HepG2 (cell line): Measurements from ENCODE around the gene PLXND1. TPM values are rescaled to one million over a fixed set of nuclear protein-coding genes. Genes with fewer than 3 reads are reported as not detected.

ENCODE experiments used
- ESRRA ChIP-seq: sonication (generic); formaldehyde crosslinking; IDR thresholded peaks from 2 replicates; pipeline ENCODE4 v1.5.1; 2020; ENCODE audit warnings: mild to moderate bottlenecking, low read depth, missing genetic modification reagents
- FOXO1 ChIP-seq: sonication (generic); formaldehyde crosslinking; IDR thresholded peaks from 2 replicates; pipeline ENCODE4 v1.4.0; 2020; ENCODE audit warnings: missing genetic modification reagents
- HOXA5 ChIP-seq: sonication (generic); formaldehyde crosslinking; IDR thresholded peaks from 2 replicates; pipeline ENCODE4 v1.4.0; 2020; ENCODE audit warnings: missing genetic modification reagents
- KLF13 ChIP-seq: sonication (generic); formaldehyde crosslinking; IDR thresholded peaks from 2 replicates; pipeline ENCODE4 v1.4.0; 2020; ENCODE audit warnings: mild to moderate bottlenecking, missing genetic modification reagents
- KLF16 ChIP-seq, 2 experiments: sonication (generic) in 1 of 2; formaldehyde crosslinking in 1 of 2; IDR thresholded peaks; 2 replicates each; pipeline versions ENCODE4 v1.6.1 to v1.8.0; 2016 to 2023; ENCODE audit warnings: missing genetic modification reagents in 2 of 2, missing compliant biosample characterization in 1 of 2
- NR1H2 ChIP-seq: sonication (generic); formaldehyde crosslinking; IDR thresholded peaks from 2 replicates; pipeline ENCODE4 v1.8.1; 2022; ENCODE audit warnings: low read depth, missing genetic modification reagents, borderline replicate concordance
- PAWR ChIP-seq: sonication (generic); formaldehyde crosslinking; IDR thresholded peaks from 2 replicates; pipeline ENCODE4 v1.4.0; 2020; ENCODE audit warnings: missing genetic modification reagents, mild to moderate bottlenecking, borderline replicate concordance
- PHF8 ChIP-seq: sonication (generic); formaldehyde crosslinking; IDR thresholded peaks from 2 replicates; pipeline ENCODE4 v1.5.0; 2020; ENCODE audit warnings: missing genetic modification reagents
- RBM39 ChIP-seq: fragments of 200-400 bp; formaldehyde crosslinking; IDR thresholded peaks from one replicate; pipeline ENCODE4 v1.6.1; 2018; ENCODE audit warnings: antibody characterized with exemption, mild to moderate bottlenecking, low read depth, low read length; ENCODE audit not compliant: poor library complexity, severe bottlenecking
- SP1 ChIP-seq, 2 experiments: fragments of 450-650 bp in 1 of 2; sonication (generic) in 1 of 2; formaldehyde crosslinking in 1 of 2; IDR thresholded peaks; 2 replicates each; pipeline versions ENCODE4 v1.4.0 to v1.6.1; 2016 to 2020; ENCODE audit warnings: missing genetic modification reagents in 1 of 2
- TFDP1 ChIP-seq: IDR thresholded peaks from 2 replicates; pipeline ENCODE4 v1.6.1; 2016; ENCODE audit warnings: missing compliant biosample characterization, missing genetic modification reagents, borderline replicate concordance
- TFDP2 ChIP-seq: sonication (generic); formaldehyde crosslinking; IDR thresholded peaks from 2 replicates; pipeline ENCODE4 v1.4.0; 2020; ENCODE audit warnings: missing genetic modification reagents
- TP53 ChIP-seq: sonication (generic); formaldehyde crosslinking; conservative IDR thresholded peaks from 2 replicates; pipeline ENCODE4 v1.4.0; 2020; ENCODE audit warnings: missing genetic modification reagents
- ZBTB7B ChIP-seq: sonication (generic); formaldehyde crosslinking; IDR thresholded peaks from 2 replicates; pipeline ENCODE4 v1.4.0; 2020; ENCODE audit warnings: missing genetic modification reagents
- ZC3H13 ChIP-seq: sonication (generic); formaldehyde crosslinking; IDR thresholded peaks from 2 replicates; pipeline ENCODE4 v1.8.1; 2023; ENCODE audit warnings: mild to moderate bottlenecking, missing genetic modification reagents, moderate library complexity
- ZFAT ChIP-seq: sonication (generic); formaldehyde crosslinking; conservative IDR thresholded peaks from 2 replicates; pipeline ENCODE4 v1.8.1; 2023; ENCODE audit warnings: missing genetic modification reagents, inconsistent platforms
- ZFP36L2 ChIP-seq: sonication (generic); formaldehyde crosslinking; IDR thresholded peaks from 2 replicates; pipeline ENCODE4 v1.4.0; 2020; ENCODE audit warnings: missing genetic modification reagents
- ZNF24 ChIP-seq: fragments of 450-650 bp; IDR thresholded peaks from 2 replicates; pipeline ENCODE4 v1.6.1; 2017; ENCODE audit warnings: antibody characterized with exemption, mild to moderate bottlenecking
- ZNF335 ChIP-seq: sonication (generic); formaldehyde crosslinking; IDR thresholded peaks from 2 replicates; pipeline ENCODE4 v1.4.0; 2020; ENCODE audit warnings: missing genetic modification reagents
- polyA plus RNA-seq, 8 experiments: library from polyadenylated mRNA; depleted of rRNA in 3 of 8; stranded (reverse) in 7 of 8; unstranded in 1 of 8; fragments of >200 nt; fragmentation: Illumina TruSeq in 4 of 8; extraction: Trizol in 4 of 8; gene quantifications; 2 replicates each; pipeline versions ENCODE4 v1.2.1 to v1.2.3, GENCODE V29; 2011 to 2016; ENCODE audit warnings: low read depth in 4 of 8, missing spikeins in 1 of 8, mixed read lengths in 1 of 8; ENCODE audit not compliant: insufficient read depth in 1 of 8
- total RNA-seq, 5 experiments: library from RNA; depleted of rRNA; stranded (reverse); fragments of >200 nt; fragmentation: Illumina TruSeq; extraction: Trizol; gene quantifications; 2 replicates each; pipeline ENCODE4 v1.2.3, GENCODE V29; 2016; ENCODE audit warnings: low read depth in 1 of 5
- TF ChIP-seq, protein P1 (sequence below): sonication (generic); formaldehyde crosslinking; IDR thresholded peaks from 2 replicates; pipeline ENCODE4 v1.5.0; 2020; ENCODE audit warnings: mild to moderate bottlenecking, missing genetic modification reagents
- TF ChIP-seq, protein P2 (sequence below): sonication (generic); formaldehyde crosslinking; IDR thresholded peaks from 2 replicates; pipeline ENCODE4 v1.5.1; 2020; ENCODE audit warnings: mild to moderate bottlenecking, moderate library complexity, missing genetic modification reagents

Gene PLXND1
- total and polyA plus RNA-seq, 2 of the 13 experiments (the other 11 are each of a cell fraction or from before 2014, with no cell fraction given), result 15.9 to 42.0 TPM

DNA sequence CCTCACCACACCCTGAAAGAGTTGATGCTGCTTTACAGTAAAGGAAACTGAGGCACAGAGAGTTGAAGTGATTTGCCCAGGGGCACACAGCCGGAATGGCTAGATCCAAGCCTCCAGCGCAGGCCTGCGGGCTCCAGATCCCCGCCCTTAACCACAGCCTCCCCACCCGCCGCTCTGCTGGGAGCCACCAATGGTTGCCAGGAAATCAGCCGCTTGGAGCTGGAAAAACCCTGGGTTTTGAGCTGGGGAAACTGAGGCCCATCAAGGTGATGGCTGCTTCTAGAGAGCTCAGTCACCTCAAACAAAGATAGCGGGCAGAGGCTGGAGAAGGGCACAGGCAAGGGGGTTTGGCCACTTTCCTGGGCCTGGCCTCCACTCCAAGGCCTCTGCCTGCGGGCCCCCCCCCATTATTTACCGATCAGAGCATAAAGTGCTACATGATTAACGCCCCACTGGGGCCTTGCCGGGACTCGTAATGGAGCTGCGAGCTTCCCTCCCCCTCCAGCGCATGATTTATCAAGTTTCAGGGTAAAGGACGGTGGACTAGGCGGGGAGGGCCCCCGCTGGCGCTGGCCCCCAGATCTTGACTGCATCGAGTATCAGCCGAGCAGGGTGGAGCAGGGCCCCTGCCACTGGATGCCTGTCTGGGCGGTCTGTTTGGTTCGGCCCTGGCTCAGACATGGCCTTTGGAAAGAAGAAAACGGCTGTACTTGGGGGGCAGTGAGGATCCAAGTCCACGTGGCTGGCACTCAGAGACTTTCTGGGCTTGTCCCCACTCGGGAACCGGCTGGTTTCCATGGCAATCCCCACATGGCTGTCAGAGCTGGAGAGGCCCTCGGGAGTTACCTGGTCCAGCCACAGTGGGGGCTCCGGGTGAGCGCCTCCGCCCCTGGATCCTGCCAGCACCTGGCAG is 9.1 kb downstream of the PLXND1 start (continued):
- TF ChIP-seq PHF8 (peak; percentile 4; the same call in 1 of the 2 replicates), ZNF24 (no peak), KLF13 (CRISPR knock-in tag) (0 out of 2 replicates have a peak, but pooled peaks have one; percentile 19), ZFP36L2 (CRISPR knock-in tag) (no peak), RBM39 (peak; percentile 20), FOXO1 (no peak; the same call in 1 of the 2 replicates), NR1H2 (CRISPR knock-in tag) (no peak), ZBTB7B (CRISPR knock-in tag) (no peak; the same call in 1 of the 2 replicates), ZNF335 (CRISPR knock-in tag) (no peak), HOXA5 (no peak; the same call in 1 of the 2 replicates), ZC3H13 (CRISPR knock-in tag) (no peak), KLF16 (CRISPR knock-in tag; IDR thresholded peaks at IDR 0.05) (no peak), TP53 (CRISPR knock-in tag) (no peak), ESRRA (CRISPR knock-in tag) (no peak), TFDP1 (CRISPR knock-in tag) (no peak), PAWR (CRISPR knock-in tag) (no peak), TFDP2 (0 out of 2 replicates have a peak, but pooled peaks have one; percentile 26), SP1 (IDR thresholded peaks at IDR 0.05) (no peak), SP1 (CRISPR knock-in tag; IDR thresholded peaks at IDR 0.05) (no peak), ZFAT (no peak)
- TF ChIP-seq, protein P1, sequence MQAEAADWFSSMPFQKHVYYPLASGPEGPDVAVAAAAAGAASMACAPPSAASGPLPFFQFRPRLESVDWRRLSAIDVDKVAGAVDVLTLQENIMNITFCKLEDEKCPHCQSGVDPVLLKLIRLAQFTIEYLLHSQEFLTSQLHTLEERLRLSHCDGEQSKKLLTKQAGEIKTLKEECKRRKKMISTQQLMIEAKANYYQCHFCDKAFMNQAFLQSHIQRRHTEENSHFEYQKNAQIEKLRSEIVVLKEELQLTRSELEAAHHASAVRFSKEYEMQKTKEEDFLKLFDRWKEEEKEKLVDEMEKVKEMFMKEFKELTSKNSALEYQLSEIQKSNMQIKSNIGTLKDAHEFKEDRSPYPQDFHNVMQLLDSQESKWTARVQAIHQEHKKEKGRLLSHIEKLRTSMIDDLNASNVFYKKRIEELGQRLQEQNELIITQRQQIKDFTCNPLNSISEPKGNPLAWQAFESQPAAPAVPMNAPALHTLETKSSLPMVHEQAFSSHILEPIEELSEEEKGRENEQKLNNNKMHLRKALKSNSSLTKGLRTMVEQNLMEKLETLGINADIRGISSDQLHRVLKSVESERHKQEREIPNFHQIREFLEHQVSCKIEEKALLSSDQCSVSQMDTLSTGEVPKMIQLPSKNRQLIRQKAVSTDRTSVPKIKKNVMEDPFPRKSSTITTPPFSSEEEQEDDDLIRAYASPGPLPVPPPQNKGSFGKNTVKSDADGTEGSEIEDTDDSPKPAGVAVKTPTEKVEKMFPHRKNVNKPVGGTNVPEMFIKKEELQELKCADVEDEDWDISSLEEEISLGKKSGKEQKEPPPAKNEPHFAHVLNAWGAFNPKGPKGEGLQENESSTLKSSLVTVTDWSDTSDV (CRISPR knock-in tag), result 0 out of 2 replicates have a peak, but pooled peaks have one; percentile 39
- TF ChIP-seq, protein P2, sequence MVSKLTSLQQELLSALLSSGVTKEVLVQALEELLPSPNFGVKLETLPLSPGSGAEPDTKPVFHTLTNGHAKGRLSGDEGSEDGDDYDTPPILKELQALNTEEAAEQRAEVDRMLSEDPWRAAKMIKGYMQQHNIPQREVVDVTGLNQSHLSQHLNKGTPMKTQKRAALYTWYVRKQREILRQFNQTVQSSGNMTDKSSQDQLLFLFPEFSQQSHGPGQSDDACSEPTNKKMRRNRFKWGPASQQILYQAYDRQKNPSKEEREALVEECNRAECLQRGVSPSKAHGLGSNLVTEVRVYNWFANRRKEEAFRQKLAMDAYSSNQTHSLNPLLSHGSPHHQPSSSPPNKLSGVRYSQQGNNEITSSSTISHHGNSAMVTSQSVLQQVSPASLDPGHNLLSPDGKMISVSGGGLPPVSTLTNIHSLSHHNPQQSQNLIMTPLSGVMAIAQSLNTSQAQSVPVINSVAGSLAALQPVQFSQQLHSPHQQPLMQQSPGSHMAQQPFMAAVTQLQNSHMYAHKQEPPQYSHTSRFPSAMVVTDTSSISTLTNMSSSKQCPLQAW (CRISPR knock-in tag), result peak; percentile 62; the same call in 1 of the 2 replicates
